GM19035 (cell line): ENCODE measurements around the gene AP2B1.
A peak's percentile ranks its signal among the peaks of the same experiment; 100 is the strongest.
"Not testable (repeated sequence)": the region's sequence is repeated elsewhere in the genome, so short reads cannot be mapped to it uniquely, and the experiment has no call there.

Experiments
- ATAC-seq: cut with Tn5 transposase; IDR thresholded peaks from one replicate; pipeline ENCODE4 v1.9.1; 2021; ENCODE audit not compliant: unreplicated experiment

The AP2B1 gene

DNA sequence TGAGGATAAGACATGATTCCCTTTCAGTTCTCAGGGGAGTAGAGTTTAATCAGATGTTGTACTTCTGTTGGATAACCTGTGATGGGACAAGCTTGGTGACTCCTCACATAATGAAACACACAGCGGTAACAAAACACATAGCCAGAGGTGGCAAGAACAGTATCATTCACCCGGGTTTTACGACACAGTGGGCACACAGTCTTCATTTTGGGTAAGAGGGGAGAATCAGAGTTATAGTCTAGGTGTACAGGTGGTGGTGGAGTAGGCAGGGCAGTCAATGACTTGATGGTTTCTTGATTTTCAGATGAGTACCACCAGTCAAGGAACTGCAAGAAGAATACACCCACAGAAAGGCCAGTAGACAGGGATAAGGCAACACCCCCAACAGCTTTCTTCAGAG lies 11.4 kb upstream of the AP2B1 start:
- no peak for ATAC-seq

DNA sequence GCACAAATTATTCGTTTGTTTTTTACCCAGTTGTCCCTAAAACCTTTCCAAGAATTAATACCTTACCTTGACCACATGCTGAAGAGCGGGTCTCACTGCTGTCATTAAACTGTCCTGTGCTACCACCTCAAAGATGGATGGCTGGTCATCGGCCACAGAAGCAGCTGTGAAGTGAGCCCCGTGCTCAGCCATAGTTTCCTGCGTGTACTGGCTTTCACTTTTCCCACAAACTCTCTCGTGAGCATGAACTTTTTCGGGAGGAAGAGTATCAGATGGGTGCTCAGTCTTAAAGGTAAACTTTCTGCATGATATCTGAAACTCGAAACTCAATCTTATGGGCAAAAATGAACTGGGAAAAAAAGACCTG lies 9.3 kb upstream of the AP2B1 start:
- ATAC-seq = no peak

DNA sequence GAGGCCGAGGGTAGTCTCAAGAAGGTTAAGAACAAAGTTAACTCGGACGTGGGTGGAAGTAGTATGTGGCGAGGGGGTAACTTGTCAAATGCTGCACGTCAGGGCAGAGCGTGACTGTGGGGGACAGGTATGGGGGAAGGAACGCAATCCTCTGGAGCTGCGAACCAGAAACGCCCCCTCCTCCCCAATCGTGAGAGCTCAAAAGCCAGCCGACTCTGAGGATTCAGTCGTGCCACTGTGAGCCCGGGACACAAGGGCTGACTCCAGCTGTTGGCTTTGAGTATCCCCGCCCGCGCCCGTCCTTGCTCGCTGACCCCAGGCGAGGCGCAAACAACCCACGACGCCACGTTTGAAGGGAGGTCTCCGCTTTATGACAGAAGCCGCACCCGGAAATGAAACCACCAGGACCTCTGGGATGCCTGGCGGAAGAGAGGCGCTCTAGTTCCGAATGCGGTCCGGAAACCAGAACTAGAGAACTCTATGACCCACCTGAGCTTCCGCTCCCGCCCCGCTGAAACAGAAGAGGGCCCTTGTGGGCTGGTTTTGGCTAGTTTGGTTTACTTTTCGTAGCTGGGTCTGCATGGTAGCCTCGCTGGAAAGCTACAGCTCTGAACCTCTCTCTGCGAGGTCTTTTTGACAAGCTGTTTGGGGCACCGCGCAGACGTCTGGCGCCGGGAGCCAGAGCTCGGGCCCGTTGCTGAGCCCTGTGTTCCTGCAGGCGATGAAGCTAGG lies 8.8 kb upstream of the AP2B1 start, which contains the start of gene PEX12:
Gene PEX12, minus strand, starts transcription at position 375 of the 732 bp plus-strand sequence. CDS start 550 bp downstream, outside the sequence.
- ATAC-seq = peak; percentile 90

DNA sequence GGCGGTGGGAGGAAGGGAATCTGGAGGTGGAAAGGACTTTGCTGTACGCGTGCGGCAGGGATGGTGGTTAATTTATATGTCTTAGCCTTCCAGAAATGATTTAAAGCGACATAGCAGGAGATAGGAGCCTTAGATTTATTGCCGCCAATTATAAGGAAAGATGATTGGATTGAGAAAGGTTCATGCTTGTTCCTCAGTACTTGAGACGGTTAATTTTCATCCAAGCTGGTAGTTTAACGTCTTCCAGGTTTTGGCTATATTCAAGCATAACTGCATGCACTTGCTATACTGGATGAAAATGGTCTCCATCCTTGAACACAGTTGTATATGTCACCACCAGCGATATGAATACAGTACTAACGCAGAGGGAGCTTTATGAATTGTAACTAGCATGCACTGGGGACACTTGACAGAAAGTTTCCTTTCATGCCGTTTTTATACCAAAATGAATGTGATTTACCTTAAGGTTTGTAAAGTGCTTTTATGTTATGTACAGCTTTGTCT lies 8.1 kb upstream of the AP2B1 start:
- ATAC-seq = no peak

DNA sequence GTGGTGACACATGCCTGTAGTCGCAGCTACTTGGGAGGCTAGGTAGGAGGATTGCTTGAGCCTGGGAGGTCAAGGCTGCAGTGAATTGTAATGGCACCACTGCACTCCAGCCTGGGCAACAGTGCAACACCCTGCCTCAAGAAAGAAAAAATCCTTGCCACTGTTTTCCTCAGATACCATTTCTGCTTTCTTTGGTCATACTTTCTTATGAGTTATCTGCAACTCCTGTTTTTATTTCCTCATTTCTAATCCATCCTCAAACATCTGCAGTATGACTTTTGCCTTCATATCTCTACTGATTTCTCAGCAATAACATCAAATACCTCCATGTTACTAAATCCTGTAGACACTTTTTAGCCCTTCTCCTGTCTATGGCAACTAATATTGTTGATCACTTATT lies 3.1 kb upstream of the AP2B1 start:
- ATAC-seq = no peak

DNA sequence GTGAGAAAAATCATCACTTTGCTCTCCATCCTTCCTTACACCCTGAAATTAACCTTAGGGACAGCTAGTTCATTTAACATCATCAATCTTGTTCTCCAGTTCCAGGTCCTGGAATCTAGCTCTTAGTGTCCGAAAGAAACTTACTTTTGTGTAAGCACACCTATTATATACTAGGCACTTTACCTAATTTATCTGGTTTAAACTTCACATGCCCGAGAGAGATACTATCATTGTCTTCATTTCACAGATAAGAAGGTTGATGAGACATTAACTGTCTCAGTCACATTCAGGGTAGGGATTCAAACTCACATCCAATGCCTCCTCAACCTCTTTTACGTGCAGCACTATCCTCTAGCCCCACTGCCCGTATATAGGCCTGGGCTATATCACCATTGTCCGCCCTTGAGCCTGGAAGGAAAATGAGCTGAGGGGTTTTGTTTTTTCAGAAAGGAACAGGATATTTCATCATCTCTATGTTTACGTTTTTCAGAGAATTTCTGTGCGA lies 501 bp upstream of the AP2B1 start:
- peak; percentile 11 for ATAC-seq

DNA sequence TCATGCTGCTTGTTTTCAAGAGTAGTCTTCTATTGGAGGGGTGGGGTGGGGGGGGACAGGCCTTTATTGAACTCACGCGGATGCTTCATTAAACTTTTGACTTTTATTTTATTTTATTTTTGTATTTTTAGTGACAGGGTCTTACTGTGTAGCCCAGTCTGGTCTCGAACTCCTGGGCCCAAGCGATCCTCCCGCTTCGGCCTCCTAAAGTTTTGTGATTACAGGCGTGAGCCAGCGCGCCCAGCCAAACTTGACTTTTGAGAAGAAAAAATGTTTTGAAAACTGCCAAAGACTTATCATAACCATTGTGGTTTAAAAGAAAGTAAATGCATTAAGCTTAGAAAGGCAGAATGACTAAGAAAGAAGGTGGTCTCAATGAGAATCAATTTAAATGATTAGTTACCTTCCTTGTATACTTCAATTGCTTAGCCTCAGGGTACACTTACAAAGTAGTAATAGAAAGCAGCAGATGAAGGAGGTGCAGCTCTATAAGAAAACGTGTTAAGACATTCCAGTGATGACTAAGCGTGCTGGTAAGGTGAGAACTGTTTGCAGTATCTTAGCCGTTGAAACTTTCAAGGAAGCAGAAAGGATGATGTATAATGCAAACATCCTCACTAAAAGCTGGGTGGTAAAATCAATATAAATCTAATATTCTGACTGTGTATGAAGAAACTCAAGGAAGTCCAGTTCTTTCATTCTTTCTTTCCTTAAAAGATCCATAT lies 1.2 kb downstream of the AP2B1 start:
- ATAC-seq = no peak

DNA sequence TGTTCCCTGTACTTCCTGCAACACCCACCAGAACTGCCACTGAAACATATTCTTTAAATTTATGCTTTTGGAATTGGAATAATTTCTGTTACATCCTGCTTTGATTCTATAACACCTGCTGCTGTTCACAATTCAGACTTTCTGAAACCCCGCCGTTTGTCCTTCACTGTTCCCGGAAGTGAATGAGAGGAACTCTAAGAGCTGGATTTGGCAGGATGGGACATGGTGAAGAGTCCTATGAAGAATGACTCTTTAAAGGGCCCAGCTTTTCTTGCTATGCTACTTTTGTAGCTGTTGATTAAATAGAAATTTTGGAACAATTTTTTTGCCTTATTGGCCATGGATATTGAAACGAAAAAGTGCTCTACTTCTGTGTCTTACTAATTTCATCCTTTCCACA lies 8.9 kb downstream of the AP2B1 start:
- no peak for ATAC-seq

DNA sequence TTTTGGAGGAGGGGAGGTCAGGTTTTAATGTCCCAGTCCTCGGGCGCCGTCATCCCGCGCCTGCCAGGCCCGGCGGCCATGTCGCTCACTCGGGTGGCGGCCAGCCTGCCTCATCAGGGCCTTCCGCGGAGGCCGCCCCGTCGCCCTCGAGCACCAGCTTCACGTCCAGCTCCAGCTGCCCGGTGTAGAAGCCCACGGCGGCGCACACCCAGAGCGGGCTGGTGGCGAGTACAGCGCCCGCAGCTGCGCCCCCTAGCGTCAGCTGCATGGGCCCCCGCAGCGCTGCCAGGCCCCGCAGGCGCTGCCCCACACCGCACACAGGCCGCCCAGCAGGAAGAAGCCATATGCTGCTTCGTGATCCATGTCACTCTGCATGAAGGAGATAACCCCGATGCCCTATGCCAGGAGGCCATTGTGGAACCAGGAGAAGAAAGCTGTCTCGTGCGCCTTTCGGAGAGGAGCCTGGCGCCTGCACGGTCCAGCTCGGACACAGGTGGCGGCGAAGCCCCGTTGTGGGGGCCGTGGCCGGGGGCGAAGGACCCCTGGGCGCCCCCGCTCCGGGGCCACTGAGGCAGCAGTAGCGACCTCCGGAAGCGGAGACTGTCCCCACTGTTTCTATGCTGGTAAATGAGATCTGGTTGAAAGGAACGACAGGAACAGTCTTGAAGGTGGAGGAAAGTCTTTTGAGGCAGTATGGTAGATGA lies 9.6 kb downstream of the AP2B1 start:
- no peak for ATAC-seq

DNA sequence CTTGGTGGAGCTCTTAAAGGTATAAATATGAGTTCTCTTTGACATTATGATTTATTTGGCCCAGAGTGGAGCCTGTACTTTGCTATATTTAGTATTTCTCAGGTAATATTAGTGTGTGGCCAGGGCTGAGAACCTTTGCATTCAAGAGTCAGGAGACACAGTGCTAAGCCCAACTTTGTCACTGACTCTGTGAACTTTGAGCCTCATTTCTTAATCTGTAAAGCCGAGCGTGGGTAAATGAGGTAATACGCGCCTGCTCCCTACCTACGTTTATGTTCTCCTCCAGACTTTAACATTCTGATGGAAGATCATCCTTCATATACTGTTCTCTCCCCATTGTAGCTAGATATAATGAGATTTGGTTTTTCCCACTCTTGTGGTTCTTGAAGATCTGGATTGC lies 10.5 kb downstream of the AP2B1 start:
- no peak for ATAC-seq

DNA sequence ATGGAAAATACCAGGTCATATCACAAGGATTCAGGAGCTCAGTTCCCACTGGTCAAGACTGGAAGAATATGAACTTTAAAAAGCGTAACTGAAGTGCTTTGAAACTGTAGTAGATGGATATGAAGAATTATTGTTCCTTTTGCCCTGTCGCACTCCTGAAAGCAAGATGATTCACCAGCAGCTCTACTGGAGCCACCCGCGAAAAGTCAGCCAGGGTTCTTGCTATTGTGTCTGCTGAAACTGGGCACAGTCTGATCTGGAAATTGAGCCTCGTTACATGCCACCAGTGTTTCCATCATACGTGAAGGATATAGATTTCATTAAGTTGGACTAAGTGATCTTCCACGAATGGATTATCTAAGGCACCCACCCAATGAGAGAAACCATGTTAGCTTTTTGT lies 16.6 kb downstream of the AP2B1 start:
- no peak for ATAC-seq

DNA sequence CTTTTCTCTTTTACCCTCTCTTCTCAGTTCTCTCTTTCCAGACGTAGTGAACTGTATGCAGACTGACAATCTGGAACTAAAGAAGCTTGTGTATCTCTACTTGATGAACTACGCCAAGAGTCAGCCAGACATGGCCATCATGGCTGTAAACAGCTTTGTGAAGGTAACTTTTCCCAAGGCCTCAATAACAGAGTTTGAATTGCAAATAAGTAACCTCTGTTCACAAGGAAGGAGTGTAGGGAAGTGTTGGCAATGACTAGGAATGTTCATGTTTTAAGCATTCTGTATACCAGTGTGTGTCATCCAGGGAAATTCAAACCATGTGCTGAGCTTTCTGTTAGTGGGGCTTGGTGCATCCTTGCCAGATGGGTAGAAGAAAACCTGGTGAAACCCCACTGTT lies 18.6 kb downstream of the AP2B1 start:
- ATAC-seq = no peak

DNA sequence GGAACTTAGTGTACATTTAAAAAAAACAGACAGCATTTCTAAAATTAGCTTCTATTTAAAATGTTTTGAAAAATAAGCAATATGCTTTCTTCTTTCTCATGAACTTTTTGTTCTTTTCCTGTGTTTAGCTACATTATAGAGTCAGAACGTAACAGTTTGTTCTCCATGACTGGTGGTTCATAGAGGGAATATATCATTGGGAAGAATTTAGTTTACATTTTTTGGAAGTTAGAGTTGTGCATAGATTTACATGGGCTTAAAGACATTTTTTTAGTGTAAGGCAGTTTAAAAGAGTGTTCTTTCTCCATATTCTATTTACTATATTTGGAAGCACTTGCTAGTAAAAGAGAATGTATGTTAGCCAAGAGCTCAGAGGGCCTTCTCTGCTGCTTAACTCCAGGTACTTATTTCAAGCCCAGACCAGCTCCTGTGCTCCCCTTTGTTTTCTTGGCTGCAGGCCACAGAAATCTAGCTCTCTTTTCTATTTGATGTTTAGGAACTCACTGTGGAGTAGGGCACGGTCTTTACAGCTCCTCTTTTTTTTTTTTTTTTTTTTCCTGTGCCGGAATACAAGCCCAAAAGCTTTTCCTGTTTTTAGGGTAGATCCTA lies 20.2 kb downstream of the AP2B1 start:
- no peak for ATAC-seq

DNA sequence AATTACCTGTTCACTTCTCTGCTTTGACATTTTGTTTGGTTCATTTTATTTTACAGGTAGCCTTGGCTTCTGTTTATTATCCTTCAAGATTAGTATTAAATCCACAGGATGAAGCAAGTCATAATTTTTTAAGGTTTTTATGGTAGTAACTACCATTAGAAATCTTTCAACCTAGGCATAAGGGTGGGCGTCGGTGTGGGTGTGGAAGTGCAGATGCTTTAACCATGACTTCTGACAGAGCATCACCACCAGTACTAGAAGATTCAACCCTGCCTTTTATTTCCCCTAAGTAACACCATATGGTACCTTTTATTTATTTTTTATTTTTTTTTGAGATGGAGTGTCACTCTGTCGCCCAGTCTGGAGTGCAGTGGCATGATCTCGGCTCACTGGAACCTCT lies 22.7 kb downstream of the AP2B1 start:
- ATAC-seq = no peak

DNA sequence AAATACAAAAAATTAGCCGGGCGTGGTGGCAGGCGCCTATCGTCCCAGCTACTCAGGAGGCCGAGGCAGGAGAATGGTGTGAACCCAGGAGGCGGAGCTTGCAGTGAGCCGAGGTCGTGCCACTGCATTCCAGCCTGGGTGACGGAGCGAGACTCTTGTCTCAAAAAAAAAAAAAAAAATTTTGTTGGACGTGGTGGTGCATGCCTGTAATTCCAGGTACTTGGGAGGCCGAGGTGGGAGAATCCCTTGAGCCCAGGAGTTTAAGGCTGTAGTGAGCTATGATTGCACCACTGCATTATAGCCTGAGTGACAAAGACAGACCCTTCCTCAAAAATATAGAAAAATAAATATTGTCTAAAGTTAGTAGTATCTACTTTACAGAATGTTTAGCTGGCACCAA lies 23.6 kb downstream of the AP2B1 start:
- not testable (repeated sequence) for ATAC-seq

DNA sequence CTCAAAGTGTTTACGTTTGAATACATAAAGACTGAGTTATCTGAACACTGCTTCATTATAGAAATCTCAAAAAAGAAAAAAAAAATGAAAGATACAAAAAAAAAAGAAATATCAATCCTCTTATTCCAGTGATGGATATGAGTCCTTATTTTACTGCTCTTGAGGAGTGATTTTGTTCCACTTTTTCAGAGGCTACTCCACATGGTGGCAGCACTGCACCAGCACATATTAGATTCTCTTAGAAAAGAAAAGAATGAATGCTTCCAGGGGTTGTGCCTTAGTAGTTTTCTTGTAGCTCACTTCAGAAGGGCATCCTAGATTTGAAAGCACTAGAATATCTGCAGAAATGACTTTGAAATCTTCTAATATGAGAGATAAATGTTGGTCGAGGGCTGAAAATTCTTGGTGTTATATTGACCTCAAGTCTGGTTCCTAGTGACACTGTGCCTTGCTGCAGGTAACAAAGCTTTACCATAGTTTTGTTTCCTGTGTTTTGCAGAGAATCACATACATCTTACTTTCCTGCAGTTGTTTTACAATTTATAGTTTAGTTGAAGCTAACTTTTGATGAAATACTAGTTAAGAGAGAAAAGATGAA lies 25.9 kb downstream of the AP2B1 start:
- no peak for ATAC-seq

DNA sequence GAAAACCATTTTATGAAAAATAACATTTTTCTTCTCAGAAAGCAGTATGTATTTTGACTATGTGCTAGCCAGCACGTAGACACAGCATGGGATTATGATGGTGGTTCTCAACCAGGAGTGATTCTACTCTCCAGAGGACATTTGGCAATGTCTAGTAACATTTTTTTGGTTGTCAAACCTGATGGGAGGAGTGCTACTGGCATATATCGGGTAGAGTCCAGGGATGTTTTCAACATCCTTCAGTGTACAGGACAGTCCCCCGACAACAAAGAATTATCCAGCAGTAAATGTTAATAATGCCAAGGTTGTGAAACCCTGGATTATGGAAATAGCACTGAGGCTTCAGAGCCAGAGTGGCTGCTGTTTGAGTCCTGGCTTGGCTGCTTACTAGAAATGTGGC lies 27.7 kb downstream of the AP2B1 start:
- no peak for ATAC-seq

DNA sequence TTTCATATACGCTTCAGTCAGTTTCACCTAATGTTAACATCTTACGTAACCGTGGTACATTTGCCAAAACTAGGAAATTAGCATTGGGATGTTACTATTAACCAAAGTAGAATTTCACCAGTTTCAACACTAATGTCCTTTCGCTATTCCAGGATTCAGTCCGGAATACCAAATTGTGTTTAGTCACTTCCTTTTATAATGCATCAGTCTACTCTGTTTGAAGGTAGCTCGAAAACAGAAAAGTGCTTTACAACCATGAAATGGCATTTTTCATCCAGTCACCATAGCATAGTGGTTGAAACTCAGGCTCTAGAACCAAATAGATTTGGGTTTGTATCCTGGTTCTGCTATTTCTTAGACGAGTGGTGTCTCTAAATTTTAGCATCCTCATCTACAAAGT lies 29.4 kb downstream of the AP2B1 start:
- no peak for ATAC-seq

DNA sequence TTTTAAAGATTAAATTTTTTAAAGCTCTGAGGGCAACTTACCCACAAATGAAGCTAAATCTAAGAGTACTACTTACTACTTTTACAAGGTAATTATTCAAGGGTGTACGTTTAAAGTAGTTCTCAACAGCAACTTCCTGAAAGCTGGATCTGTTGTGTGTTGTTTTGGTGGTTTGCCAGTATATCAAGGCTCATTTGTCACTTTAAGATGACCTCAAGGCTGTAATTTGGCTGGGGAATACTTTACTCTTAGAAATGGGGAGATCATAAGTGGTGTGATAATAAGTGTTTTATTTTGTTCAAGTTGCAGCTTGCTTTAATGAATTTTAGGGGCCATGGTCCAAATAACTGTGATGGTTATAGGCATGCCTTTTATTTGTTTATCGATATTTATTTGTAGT lies 30.4 kb downstream of the AP2B1 start:
- ATAC-seq = no peak

DNA sequence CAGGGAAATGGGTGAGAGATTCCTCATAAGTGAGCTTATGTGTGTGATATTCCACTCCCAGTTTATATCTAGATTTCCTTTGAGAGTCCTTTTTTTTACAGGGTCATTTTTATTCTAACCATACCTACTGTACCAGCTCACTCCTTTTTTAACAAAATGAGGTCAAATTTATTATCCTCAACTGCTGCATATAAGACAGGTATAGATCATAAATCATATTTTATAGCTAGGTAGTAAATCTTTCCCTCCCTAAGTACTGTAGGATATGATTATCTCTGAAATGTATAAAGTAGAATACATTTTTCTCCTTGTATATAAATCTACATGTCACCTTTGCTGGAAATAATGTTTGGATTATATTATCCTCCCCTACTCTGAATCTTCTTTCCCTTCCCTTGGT lies 31.5 kb downstream of the AP2B1 start:
- no peak for ATAC-seq

DNA sequence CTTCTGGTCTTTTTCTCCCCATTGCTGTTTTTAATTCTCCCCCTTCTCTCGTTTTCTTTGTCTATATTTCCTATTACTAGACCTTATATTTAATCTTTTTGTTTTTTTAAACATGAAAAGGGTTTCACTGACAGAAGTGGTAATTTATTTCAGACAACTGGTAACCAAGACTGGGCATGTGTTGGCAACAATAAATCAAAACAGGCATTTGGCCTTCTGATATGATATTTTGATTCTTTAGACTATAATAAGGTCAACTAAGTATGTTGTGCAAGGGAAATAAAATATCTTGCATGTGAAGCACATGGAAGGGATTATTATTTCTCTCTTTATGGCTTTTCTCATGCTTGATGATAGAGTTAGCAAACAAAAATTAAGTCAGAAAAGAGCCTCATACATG lies 34.6 kb downstream of the AP2B1 start:
- no peak for ATAC-seq
